A549 (cell line): ENCODE results near the gene SGPL1. TPM values are rescaled to one million over a fixed set of nuclear protein-coding genes. Genes with fewer than 3 reads are reported as not detected.

Experiments used
- ATAC-seq, 2 experiments: fragments of 200-7000 bp in 1 of 2; fragments of >200 bp in 1 of 2; cut with Nextera tagmentation in 1 of 2; cut with Tn5 transposase in 1 of 2; 3 replicates each; pipeline versions ENCODE4 v1.8.0 to v1.9.1; 2018 to 2020; ENCODE audit warnings: mild to moderate bottlenecking in 1 of 2, moderate library complexity in 1 of 2
- CTCF ChIA-PET: fragments of 300-600 bp; sonication (Branson Sonifier 250); formaldehyde crosslinking; extraction: SDS; loops from one replicate; lab custom pipeline; 2021; ENCODE audit warnings: antibody characterized with exemption, inconsistent platforms; lab: Yijun Ruan, JAX
- POLR2A ChIA-PET: fragments of 350-600 bp; formaldehyde crosslinking; extraction: SDS; loops from one replicate; lab custom pipeline; 2021; ENCODE audit warnings: antibody characterized with exemption, inconsistent platforms; lab: Yijun Ruan, JAX
- DNase-seq, 2 experiments: peaks; one replicate each; pipeline versions ENCODE4 v3.0.0 to v3.0.0-alpha.2; 2011 to 2016; ENCODE audit warnings: low read depth in 1 of 2, low spot score in 1 of 2
- FAIRE-seq: peaks from 2 replicates; lab custom pipeline; 2011; peaks lifted over from hg19 to GRCh38; lab: Jason Lieb, UNC
- H3K27ac ChIP-seq, 2 experiments: fragments of >200 bp; sonication (Bioruptor Twin); formaldehyde crosslinking; 3 replicates each; pipeline ENCODE4 v1.5.1; 2016 to 2017
- H3K4me1 ChIP-seq: fragments of >200 bp; sonication (Bioruptor Twin); formaldehyde crosslinking; 3 replicates; pipeline ENCODE4 v1.6.1; 2016
- H3K4me2 ChIP-seq: fragments of >200 bp; sonication (Bioruptor Twin); formaldehyde crosslinking; 3 replicates; pipeline ENCODE4 v1.6.1; 2016
- H3K4me3 ChIP-seq: fragments of >200 bp; sonication (Bioruptor Twin); formaldehyde crosslinking; 3 replicates; pipeline ENCODE4 v1.5.1; 2016
- H3K9me3 ChIP-seq: fragments of >200 bp; sonication (Bioruptor Twin); formaldehyde crosslinking; 3 replicates; pipeline ENCODE4 v1.6.1; 2016
- BHLHE40 ChIP-seq: IDR thresholded peaks from 2 replicates; pipeline ENCODE4 v1.6.1; 2012; ENCODE audit warnings: low read depth, low read length, inconsistent platforms
- CEBPB ChIP-seq, 2 experiments: fragments of >200 bp in 1 of 2; sonication (Bioruptor Twin) in 1 of 2; formaldehyde crosslinking in 1 of 2; IDR thresholded peaks; 2 replicates each; pipeline ENCODE4 v1.6.1; 2012 to 2016
- CHD4 ChIP-seq: fragments of 200-600 bp; sonication (generic); IDR thresholded peaks from 2 replicates; pipeline ENCODE4 v1.6.1; 2016; ENCODE audit warnings: antibody characterized with exemption, mild to moderate bottlenecking, borderline replicate concordance
- FOXS1 ChIP-seq: fragments of 250-450 bp; sonication (Bioruptor Pico); IDR thresholded peaks from 2 replicates; pipeline ENCODE4 v1.5.0; 2020; ENCODE audit warnings: mild to moderate bottlenecking, moderate library complexity
- HES2 ChIP-seq: fragments of >200 bp; sonication (Bioruptor Twin); formaldehyde crosslinking; IDR thresholded peaks from 2 replicates; pipeline ENCODE4 v1.6.1; 2016
- HEYL ChIP-seq: fragments of 250-450 bp; sonication (Bioruptor Pico); IDR thresholded peaks from 2 replicates; pipeline ENCODE4 v1.8.0; 2021; ENCODE audit warnings: mild to moderate bottlenecking, moderate library complexity
- HOXA7 ChIP-seq: fragments of 250-450 bp; sonication (Bioruptor Pico); IDR thresholded peaks from 2 replicates; pipeline ENCODE4 v1.5.0; 2020; ENCODE audit warnings: mild to moderate bottlenecking, moderate library complexity
- HOXB13 ChIP-seq: fragments of 250-450 bp; sonication (Bioruptor Pico); IDR thresholded peaks from 2 replicates; pipeline ENCODE4 v1.5.0; 2020; ENCODE audit warnings: low read depth, mild to moderate bottlenecking, moderate library complexity
- JUNB ChIP-seq: fragments of >200 bp; sonication (Bioruptor Twin); formaldehyde crosslinking; IDR thresholded peaks from 2 replicates; pipeline ENCODE4 v1.6.1; 2016
- MYC ChIP-seq: IDR thresholded peaks from 2 replicates; pipeline ENCODE4 v1.6.1; 2012; ENCODE audit warnings: mild to moderate bottlenecking, inconsistent platforms, low read length, improper control_type of control experiment, borderline replicate concordance
- POLR2A ChIP-seq: IDR thresholded peaks from 2 replicates; pipeline ENCODE4 v1.6.1; 2012; ENCODE audit warnings: mild to moderate bottlenecking, low read length
- RCOR1 ChIP-seq: fragments of 150-350 bp; IDR thresholded peaks from 2 replicates; pipeline ENCODE4 v1.6.1; 2014; ENCODE audit warnings: antibody characterized with exemption, low read length, low read depth
- RFX5 ChIP-seq: fragments of 450-650 bp; IDR thresholded peaks from 2 replicates; pipeline ENCODE4 v1.7.1; 2014; ENCODE audit warnings: antibody characterized with exemption, mild to moderate bottlenecking, moderate library complexity
- SREBF2 ChIP-seq: fragments of 450-650 bp; IDR thresholded peaks from 2 replicates; pipeline ENCODE4 v1.6.1; 2014; ENCODE audit warnings: mild to moderate bottlenecking, moderate library complexity
- TFCP2L1 ChIP-seq: fragments of 250-450 bp; sonication (Bioruptor Pico); IDR thresholded peaks from 2 replicates; pipeline ENCODE4 v1.5.0; 2021; ENCODE audit warnings: mild to moderate bottlenecking
- ZC3H11A ChIP-seq: fragments of 450-650 bp; IDR thresholded peaks from 2 replicates; pipeline ENCODE4 v1.6.1; 2014; ENCODE audit warnings: antibody characterized with exemption, mild to moderate bottlenecking
- ZNF302 ChIP-seq: fragments of 250-450 bp; sonication (Bioruptor Pico); IDR thresholded peaks from 2 replicates; pipeline ENCODE4 v1.9.0; 2021; ENCODE audit warnings: inconsistent platforms, mild to moderate bottlenecking, moderate library complexity
- ZSCAN20 ChIP-seq: fragments of 250-450 bp; sonication (Bioruptor Pico); IDR thresholded peaks from 2 replicates; pipeline ENCODE4 v1.8.0; 2022; ENCODE audit warnings: mild to moderate bottlenecking, moderate library complexity
- WGBS: methylation state at CpG from one replicate; pipeline ENCODE4 v1.1.6; 2017; ENCODE audit errors: missing lambda C conversion rate; 5-methylcytosine and 5-hydroxymethylcytosine counted together
- polyA plus RNA-seq, 4 experiments: library from polyadenylated mRNA; depleted of rRNA in 3 of 4; stranded (reverse); fragments of >200 nt; fragmentation: RNase III in 1 of 4; extraction: RNeasy Plus Mini Kit Qiagen cat#74134 plus additional on column Dnase treatment in 1 of 4; gene quantifications; 2 replicates in 3 of 4; 3 replicates in 1 of 4; pipeline ENCODE4 v1.2.3, GENCODE V29; 2011 to 2017
- TF ChIP-seq, protein P1 (sequence below): IDR thresholded peaks from 2 replicates; pipeline ENCODE4 v1.6.1; 2012; ENCODE audit warnings: low read depth, borderline replicate concordance
- TF ChIP-seq, protein P2 (sequence below): fragments of >200 bp; sonication (Bioruptor Twin); formaldehyde crosslinking; IDR thresholded peaks from 3 replicates; pipeline ENCODE4 v1.6.1; 2016
- TF ChIP-seq, protein P3 (sequence below): fragments of >200 bp; sonication (Bioruptor Twin); formaldehyde crosslinking; IDR thresholded peaks from 3 replicates; pipeline ENCODE4 v1.5.1; 2016

The SGPL1 gene
- polyA plus RNA-seq, 2 of the 4 experiments (the other 2 are of a cell fraction), result 32.2 to 49.8 TPM

GRCh38 chr10:70782746-70783680 is 32.7 kb upstream of the SGPL1 start:
- 65% methylated on average over 9 of the region's 11 CpGs for WGBS
- H3K4me3 ChIP-seq, result no peak overlapping the region
- H3K4me1 ChIP-seq, result no peaks in the 10 kb centered on the region
- TF ChIP-seq MYC (no peak), CHD4 (no peak), RCOR1 (no peak)
- H3K9me3 ChIP-seq, result 0 out of 3 replicates have a peak, but pooled peaks cover 4% of the 10 kb centered on the region
- FAIRE-seq, result no peak
- DNase-seq, result no peak
- no peak overlapping the region for H3K4me2 ChIP-seq
- H3K27ac ChIP-seq, result no peak overlapping the region
- ChIA-PET POLR2A (no interaction called here), CTCF (interaction anchor here (0.8 to 1.1 kb wide), 4 partner anchors 9 to 321 kb away, joined by 3 to 4 read pairs (median 3); no protein-coding TSS in a partner anchor)
- ATAC-seq, result no peak

DNA sequence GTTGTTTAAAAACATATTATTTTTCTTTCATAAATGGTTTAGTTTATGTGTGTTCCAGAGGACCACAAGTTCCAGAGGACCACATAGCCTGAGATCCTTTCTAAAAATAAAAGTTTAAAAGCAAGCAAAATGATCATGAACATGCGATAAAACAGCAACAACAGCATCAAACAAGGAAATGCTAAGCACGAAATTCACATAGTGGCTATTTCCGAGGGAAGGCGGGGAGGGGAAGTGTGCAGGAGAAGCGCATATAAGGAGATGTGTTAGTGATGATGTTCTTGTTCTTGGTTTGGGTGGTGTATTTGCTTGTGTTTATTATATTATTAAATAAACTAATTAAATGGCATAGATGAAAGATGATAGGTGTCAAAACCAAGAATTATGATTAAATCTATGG is 31.7 kb upstream of the SGPL1 start:
- Histone ChIP-seq H3K4me3 (no peak overlapping the region), H3K9me3 (peaks cover 4% of the 10 kb centered on the region; the same call in 1 of the 3 replicates)
- ATAC-seq (no peak), DNase-seq (no peak)
- TF ChIP-seq ZC3H11A (no peak), JUNB (no peak), CEBPB (IDR thresholded peaks at IDR 0.05) (no peak), RCOR1 (no peak), FOXS1 (no peak), SREBF2 (no peak), TFCP2L1 (no peak), MYC (no peak), HES2 (no peak), ZNF302 (CRISPR knock-in tag) (no peak), HEYL (CRISPR knock-in tag) (no peak), ZSCAN20 (CRISPR knock-in tag) (no peak), HOXA7 (no peak), POLR2A (no peak), RFX5 (no peak), BHLHE40 (no peak), HOXB13 (CRISPR knock-in tag) (no peak)
- TF ChIP-seq, protein P1, sequence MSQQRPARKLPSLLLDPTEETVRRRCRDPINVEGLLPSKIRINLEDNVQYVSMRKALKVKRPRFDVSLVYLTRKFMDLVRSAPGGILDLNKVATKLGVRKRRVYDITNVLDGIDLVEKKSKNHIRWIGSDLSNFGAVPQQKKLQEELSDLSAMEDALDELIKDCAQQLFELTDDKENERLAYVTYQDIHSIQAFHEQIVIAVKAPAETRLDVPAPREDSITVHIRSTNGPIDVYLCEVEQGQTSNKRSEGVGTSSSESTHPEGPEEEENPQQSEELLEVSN, result no peak
- TF ChIP-seq, protein P2, sequence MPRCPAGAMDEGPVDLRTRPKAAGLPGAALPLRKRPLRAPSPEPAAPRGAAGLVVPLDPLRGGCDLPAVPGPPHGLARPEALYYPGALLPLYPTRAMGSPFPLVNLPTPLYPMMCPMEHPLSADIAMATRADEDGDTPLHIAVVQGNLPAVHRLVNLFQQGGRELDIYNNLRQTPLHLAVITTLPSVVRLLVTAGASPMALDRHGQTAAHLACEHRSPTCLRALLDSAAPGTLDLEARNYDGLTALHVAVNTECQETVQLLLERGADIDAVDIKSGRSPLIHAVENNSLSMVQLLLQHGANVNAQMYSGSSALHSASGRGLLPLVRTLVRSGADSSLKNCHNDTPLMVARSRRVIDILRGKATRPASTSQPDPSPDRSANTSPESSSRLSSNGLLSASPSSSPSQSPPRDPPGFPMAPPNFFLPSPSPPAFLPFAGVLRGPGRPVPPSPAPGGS, result no peak
- TF ChIP-seq, protein P3, sequence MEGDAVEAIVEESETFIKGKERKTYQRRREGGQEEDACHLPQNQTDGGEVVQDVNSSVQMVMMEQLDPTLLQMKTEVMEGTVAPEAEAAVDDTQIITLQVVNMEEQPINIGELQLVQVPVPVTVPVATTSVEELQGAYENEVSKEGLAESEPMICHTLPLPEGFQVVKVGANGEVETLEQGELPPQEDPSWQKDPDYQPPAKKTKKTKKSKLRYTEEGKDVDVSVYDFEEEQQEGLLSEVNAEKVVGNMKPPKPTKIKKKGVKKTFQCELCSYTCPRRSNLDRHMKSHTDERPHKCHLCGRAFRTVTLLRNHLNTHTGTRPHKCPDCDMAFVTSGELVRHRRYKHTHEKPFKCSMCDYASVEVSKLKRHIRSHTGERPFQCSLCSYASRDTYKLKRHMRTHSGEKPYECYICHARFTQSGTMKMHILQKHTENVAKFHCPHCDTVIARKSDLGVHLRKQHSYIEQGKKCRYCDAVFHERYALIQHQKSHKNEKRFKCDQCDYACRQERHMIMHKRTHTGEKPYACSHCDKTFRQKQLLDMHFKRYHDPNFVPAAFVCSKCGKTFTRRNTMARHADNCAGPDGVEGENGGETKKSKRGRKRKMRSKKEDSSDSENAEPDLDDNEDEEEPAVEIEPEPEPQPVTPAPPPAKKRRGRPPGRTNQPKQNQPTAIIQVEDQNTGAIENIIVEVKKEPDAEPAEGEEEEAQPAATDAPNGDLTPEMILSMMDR, result no peak
- TF ChIP-seq, all 56 proteins: peak for 0
- POLR2A ChIA-PET, result no interaction called here
- CTCF ChIA-PET, result no interaction called here
- 78% methylated on average over 5 of the region's 5 CpGs for WGBS
- FAIRE-seq, result no peak
- Histone ChIP-seq H3K4me1 (no peaks in the 10 kb centered on the region), H3K27ac (no peak overlapping the region), H3K4me2 (no peak overlapping the region)
